HepG2 (cell line): ENCODE data around the gene PKP3. TPM values are rescaled to one million over a fixed set of nuclear protein-coding genes. Genes with fewer than 3 reads are reported as not detected.

Source experiments
- ATAC-seq: fragments of 200-7000 bp; cut with Tn5 transposase; 3 replicates; pipeline ENCODE4 v1.9.1; 2020; ENCODE audit warnings: mild to moderate bottlenecking, moderate library complexity
- BruUV-seq: library from RNA; stranded (reverse); fragments of 400-500 nt; replicated peaks from 2 replicates; lab custom pipeline; 2021; lab: Mats Ljungman, UMichigan
- CTCF ChIA-PET: fragments of 300-600 bp; formaldehyde crosslinking; extraction: SDS; loops from one replicate; lab custom pipeline; 2021; ENCODE audit warnings: low total read pairs, inconsistent platforms, low intra/inter-chr PET ratio; lab: Yijun Ruan, JAX
- POLR2A ChIA-PET: fragments of 350-600 bp; sonication (Branson Sonifier 250); formaldehyde crosslinking; loops from one replicate; lab custom pipeline; 2020; ENCODE audit warnings: antibody characterized with exemption, inconsistent platforms; lab: Yijun Ruan, JAX
- DNase-seq: peaks from one replicate; pipeline ENCODE4 v3.0.0-alpha.2; 2015; ENCODE audit warnings: low spot score
- FAIRE-seq: peaks from 3 replicates; lab custom pipeline; 2011; peaks lifted over from hg19 to GRCh38; lab: Jason Lieb, UNC
- H2AFZ ChIP-seq: one replicate; pipeline ENCODE4 v1.6.1; 2011; ENCODE audit warnings: low read length, inconsistent platforms
- H3K27ac ChIP-seq: fragments of 300-600 bp; 3 replicates; pipeline ENCODE4 v1.8.0; 2011; ENCODE audit warnings: mixed run types, mild to moderate bottlenecking, mixed read lengths, low read length, inconsistent platforms; ENCODE audit not compliant: insufficient read depth; ENCODE audit errors: extremely low read length
- H3K27me3 ChIP-seq, 2 experiments: fragments of 200-600 bp in 1 of 2; 2 replicates in 1 of 2; 3 replicates in 1 of 2; pipeline versions ENCODE4 v1.6.0 to v1.8.0; 2011; ENCODE audit warnings: low read length in 2 of 2, mild to moderate bottlenecking in 2 of 2, moderate library complexity in 2 of 2, inconsistent platforms in 1 of 2; ENCODE audit not compliant: insufficient read depth in 2 of 2, control insufficient read depth in 1 of 2
- H3K36me3 ChIP-seq, 2 experiments: fragments of 200-600 bp in 1 of 2; replicated peaks in 1 of 2; 2 replicates in 1 of 2; 3 replicates in 1 of 2; pipeline versions ENCODE4 v1.5.1 to v1.8.0; 2011; ENCODE audit warnings: low read length in 2 of 2, inconsistent platforms in 1 of 2; ENCODE audit not compliant: insufficient read depth in 2 of 2, control insufficient read depth in 1 of 2
- H3K4me1 ChIP-seq: 2 replicates; pipeline ENCODE4 v1.5.1; 2012; ENCODE audit warnings: low read length, inconsistent platforms; ENCODE audit not compliant: insufficient read depth
- H3K4me2 ChIP-seq: 2 replicates; pipeline ENCODE4 v1.6.0; 2011; ENCODE audit warnings: low read depth, low read length, inconsistent platforms
- H3K4me3 ChIP-seq, 3 experiments: fragments of 200-600 bp in 1 of 3; sonication (generic), shearing (Covaris generic) in 1 of 3; replicated peaks in 1 of 3; 2 replicates each; pipeline ENCODE4 v1.5.1; 2011 to 2016; ENCODE audit warnings: low read length in 3 of 3, inconsistent platforms in 2 of 3, low read depth in 2 of 3, mild to moderate bottlenecking in 2 of 3, control low read depth in 1 of 3, mixed read lengths in 1 of 3; ENCODE audit not compliant: insufficient read depth in 1 of 3
- H3K79me2 ChIP-seq: one replicate; pipeline ENCODE4 v1.6.1; 2011; ENCODE audit warnings: low read length, inconsistent platforms; ENCODE audit not compliant: insufficient read depth
- H3K9ac ChIP-seq: 2 replicates; pipeline ENCODE4 v1.6.0; 2011; ENCODE audit warnings: mild to moderate bottlenecking, low read depth, low read length, inconsistent platforms; ENCODE audit not compliant: insufficient read depth
- H3K9me3 ChIP-seq: 2 replicates; pipeline ENCODE4 v1.5.1; 2012; ENCODE audit warnings: mild to moderate bottlenecking, low read length
- H4K20me1 ChIP-seq: 2 replicates; pipeline ENCODE4 v1.6.0; 2011; ENCODE audit warnings: inconsistent platforms, mild to moderate bottlenecking, low read length, moderate library complexity; ENCODE audit not compliant: insufficient read depth
- CREB1 ChIP-seq, 2 experiments: fragments of 450-650 bp in 1 of 2; IDR thresholded peaks; 2 replicates each; pipeline ENCODE4 v1.6.1; 2016 to 2017; ENCODE audit warnings: control low read depth in 1 of 2, mild to moderate bottlenecking in 1 of 2, missing compliant biosample characterization in 1 of 2, missing genetic modification characterization in 1 of 2
- MBNL3 ChIP-seq: fragments of 250-450 bp; sonication (Bioruptor Pico); conservative IDR thresholded peaks from 2 replicates; pipeline ENCODE4 v1.8.0; 2022; ENCODE audit warnings: mild to moderate bottlenecking, inconsistent platforms
- NR2F2 ChIP-seq: IDR thresholded peaks from 2 replicates; pipeline ENCODE4 v1.6.1; 2012; ENCODE audit warnings: low read depth, inconsistent platforms, borderline replicate concordance
- PLRG1 ChIP-seq: fragments of 450-650 bp; conservative IDR thresholded peaks from 2 replicates; pipeline ENCODE4 v1.6.1; 2016
- POLR2A ChIP-seq, 2 experiments: IDR thresholded peaks; 2 replicates each; pipeline ENCODE4 v1.6.1; 2011; ENCODE audit warnings: low read depth in 2 of 2, low read length in 2 of 2, mild to moderate bottlenecking in 1 of 2, moderate library complexity in 1 of 2; ENCODE audit not compliant: insufficient read depth in 1 of 2
- RORA ChIP-seq: sonication (generic); formaldehyde crosslinking; IDR thresholded peaks from 2 replicates; pipeline ENCODE4 v1.5.0; 2020; ENCODE audit warnings: mild to moderate bottlenecking, missing genetic modification reagents, moderate library complexity
- SIX1 ChIP-seq: sonication (generic); formaldehyde crosslinking; IDR thresholded peaks from 2 replicates; pipeline ENCODE4 v1.4.0; 2020; ENCODE audit warnings: missing genetic modification reagents, borderline replicate concordance
- XRCC5 ChIP-seq: fragments of 200-400 bp; formaldehyde crosslinking; optimal IDR thresholded peaks from 2 replicates; pipeline ENCODE3; 2017; ENCODE audit warnings: mild to moderate bottlenecking, low read length
- ZNF326 ChIP-seq: sonication (generic); formaldehyde crosslinking; IDR thresholded peaks from 2 replicates; pipeline ENCODE4 v1.4.0; 2020; ENCODE audit warnings: missing genetic modification reagents, borderline replicate concordance
- ZNF354B ChIP-seq: sonication (generic); formaldehyde crosslinking; IDR thresholded peaks from 2 replicates; pipeline ENCODE4 v1.8.0; 2022; ENCODE audit warnings: mild to moderate bottlenecking, missing genetic modification reagents
- ZNF644 ChIP-seq: IDR thresholded peaks from 2 replicates; pipeline ENCODE4 v1.6.1; 2016; ENCODE audit warnings: low read depth
- ZNF790 ChIP-seq: sonication (generic); formaldehyde crosslinking; IDR thresholded peaks from 2 replicates; pipeline ENCODE4 v1.8.0; 2022; ENCODE audit warnings: missing genetic modification reagents, mild to moderate bottlenecking, borderline replicate concordance
- WGBS: methylation state at CpG from one replicate; pipeline ENCODE4 v1.1.6; 2017; ENCODE audit warnings: low lambda C conversion rate; 5-methylcytosine and 5-hydroxymethylcytosine counted together
- in situ Hi-C: cut with HindIII; loops from 2 replicates; pipeline ENCODE4 v1.10.0; 2017; ENCODE audit warnings: low pct_unique_long_range_greater_than_20kb; ENCODE audit not compliant: extremely low pct_ligation_motif_present
- intact Hi-C: fragments of 100-400 bp; cut with micrococcal nuclease; formaldehyde crosslinking; loops from one replicate; pipeline ENCODE4 v1.10.0; 2022; ENCODE audit not compliant: unreplicated experiment
- polyA plus RNA-seq, 8 experiments: library from polyadenylated mRNA; depleted of rRNA in 3 of 8; stranded (reverse) in 7 of 8; unstranded in 1 of 8; fragments of >200 nt; fragmentation: Illumina TruSeq in 4 of 8; extraction: Trizol in 4 of 8; gene quantifications; 2 replicates each; pipeline versions ENCODE4 v1.2.1 to v1.2.3, GENCODE V29; 2011 to 2016; ENCODE audit warnings: low read depth in 4 of 8, missing spikeins in 1 of 8, mixed read lengths in 1 of 8; ENCODE audit not compliant: insufficient read depth in 1 of 8
- total RNA-seq, 5 experiments: library from RNA; depleted of rRNA; stranded (reverse); fragments of >200 nt; fragmentation: Illumina TruSeq; extraction: Trizol; gene quantifications; 2 replicates each; pipeline ENCODE4 v1.2.3, GENCODE V29; 2016; ENCODE audit warnings: low read depth in 1 of 5
- TF ChIP-seq, protein P1 (sequence below): sonication (generic); formaldehyde crosslinking; IDR thresholded peaks from 2 replicates; pipeline ENCODE4 v1.4.0; 2020; ENCODE audit warnings: missing genetic modification reagents
- TF ChIP-seq, protein P2 (sequence below): sonication (generic); formaldehyde crosslinking; IDR thresholded peaks from 2 replicates; pipeline ENCODE4 v1.5.0; 2020; ENCODE audit warnings: mild to moderate bottlenecking, low read depth, missing genetic modification reagents, borderline replicate concordance
- TF ChIP-seq, protein P3 (sequence below): sonication (generic); formaldehyde crosslinking; IDR thresholded peaks from 2 replicates; pipeline ENCODE4 v1.9.0; 2021; ENCODE audit warnings: missing genetic modification reagents, borderline replicate concordance
- TF ChIP-seq, protein P4 (sequence below): sonication (generic); formaldehyde crosslinking; IDR thresholded peaks from 2 replicates; pipeline ENCODE4 v1.4.0; 2020; ENCODE audit warnings: missing genetic modification reagents, borderline replicate concordance

Gene PKP3
- total and polyA plus RNA-seq, 2 of the 13 experiments (the other 11 are each of a cell fraction or from before 2014, with no cell fraction given): 18.0 to 28.7 TPM

DNA sequence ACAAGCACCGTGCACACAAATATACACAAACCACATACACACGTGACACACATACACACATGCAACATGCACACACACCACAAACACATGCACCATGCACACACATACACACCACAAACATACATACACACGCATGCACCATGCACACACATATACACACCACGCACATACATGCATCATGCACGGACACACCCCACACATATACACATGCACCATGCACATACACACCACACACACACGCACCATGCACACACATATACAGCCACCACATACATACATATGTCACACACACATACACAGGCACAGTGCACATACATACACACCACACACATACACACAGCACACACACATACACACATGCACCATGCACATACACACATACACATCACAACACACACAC lies 37.4 kb upstream of the PKP3 start (continued):
- TF ChIP-seq MBNL3 (CRISPR knock-in tag) (no peak), XRCC5 (no peak), ZNF644 (no peak), NR2F2 (no peak)

DNA sequence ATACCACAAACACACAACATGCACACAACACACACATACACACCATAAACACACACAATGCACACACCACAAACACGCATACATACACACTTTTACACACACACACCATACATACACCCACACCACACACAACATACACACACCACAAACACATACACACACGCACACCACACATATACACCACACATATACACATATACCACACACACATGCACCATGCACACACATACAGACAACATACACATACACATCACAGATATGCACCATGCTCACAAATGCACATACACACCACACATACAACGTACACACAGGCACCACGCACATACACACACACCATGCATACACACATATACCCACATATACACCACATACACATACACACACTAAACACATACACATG lies 36.4 kb upstream of the PKP3 start:
- no peak for FAIRE-seq
- BruUV-seq: no TSS peak
- Histone ChIP-seq H3K4me3 (no peak overlapping the region), H3K9ac (no peak overlapping the region), H3K4me1 (peaks cover 42% of the 10 kb centered on the region), H3K79me2 (no peaks in the 10 kb centered on the region), H3K36me3 (no peaks in the 10 kb centered on the region), H3K4me2 (no peak overlapping the region), H3K9me3 (peaks cover 9% of the 10 kb centered on the region), H3K27ac (no peak overlapping the region), H4K20me1 (no peaks in the 10 kb centered on the region), H3K27me3 (peaks cover 0 to 3% of the 10 kb centered on the region in 2 experiments; a peak in 1 of 5 replicates), H2AFZ (no peak overlapping the region)
- no peak for DNase-seq
- CTCF ChIA-PET: no interaction called here
- intact Hi-C loops (loop anchor here (5.0 kb wide), 1 partner anchor 50 kb away; the partner anchor contains the start of gene IFITM2), in situ Hi-C loops (no loop called here)
- POLR2A ChIA-PET: no interaction called here
- no peak for ATAC-seq
- 95% methylated on average over 4 of the region's 4 CpGs for WGBS
- TF ChIP-seq, protein P1, sequence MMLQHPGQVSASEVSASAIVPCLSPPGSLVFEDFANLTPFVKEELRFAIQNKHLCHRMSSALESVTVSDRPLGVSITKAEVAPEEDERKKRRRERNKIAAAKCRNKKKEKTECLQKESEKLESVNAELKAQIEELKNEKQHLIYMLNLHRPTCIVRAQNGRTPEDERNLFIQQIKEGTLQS: no peak
- TF ChIP-seq ZNF354B (CRISPR knock-in tag) (no peak), ZNF326 (no peak), CREB1 (IDR thresholded peaks at IDR 0.05) (peak; percentile 12; the same call in 1 of the 2 replicates), CREB1 (CRISPR knock-in tag; IDR thresholded peaks at IDR 0.05) (no peak), PLRG1 (0 out of 2 replicates have a peak, but pooled peaks have one; percentile 38), POLR2A (IDR thresholded peaks at IDR 0.05; ENCODE audit: insufficient read depth in 1 of 2, low read depth in 2 of 2, low read length in 2 of 2) (peak in 1 of 2 experiments; percentile 19; a peak in 1 of 4 replicates), SIX1 (no peak), RORA (CRISPR knock-in tag) (no peak), ZNF790 (CRISPR knock-in tag) (no peak)
- TF ChIP-seq, protein P2, sequence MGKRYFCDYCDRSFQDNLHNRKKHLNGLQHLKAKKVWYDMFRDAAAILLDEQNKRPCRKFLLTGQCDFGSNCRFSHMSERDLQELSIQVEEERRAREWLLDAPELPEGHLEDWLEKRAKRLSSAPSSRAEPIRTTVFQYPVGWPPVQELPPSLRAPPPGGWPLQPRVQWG: no peak
- TF ChIP-seq, protein P3, sequence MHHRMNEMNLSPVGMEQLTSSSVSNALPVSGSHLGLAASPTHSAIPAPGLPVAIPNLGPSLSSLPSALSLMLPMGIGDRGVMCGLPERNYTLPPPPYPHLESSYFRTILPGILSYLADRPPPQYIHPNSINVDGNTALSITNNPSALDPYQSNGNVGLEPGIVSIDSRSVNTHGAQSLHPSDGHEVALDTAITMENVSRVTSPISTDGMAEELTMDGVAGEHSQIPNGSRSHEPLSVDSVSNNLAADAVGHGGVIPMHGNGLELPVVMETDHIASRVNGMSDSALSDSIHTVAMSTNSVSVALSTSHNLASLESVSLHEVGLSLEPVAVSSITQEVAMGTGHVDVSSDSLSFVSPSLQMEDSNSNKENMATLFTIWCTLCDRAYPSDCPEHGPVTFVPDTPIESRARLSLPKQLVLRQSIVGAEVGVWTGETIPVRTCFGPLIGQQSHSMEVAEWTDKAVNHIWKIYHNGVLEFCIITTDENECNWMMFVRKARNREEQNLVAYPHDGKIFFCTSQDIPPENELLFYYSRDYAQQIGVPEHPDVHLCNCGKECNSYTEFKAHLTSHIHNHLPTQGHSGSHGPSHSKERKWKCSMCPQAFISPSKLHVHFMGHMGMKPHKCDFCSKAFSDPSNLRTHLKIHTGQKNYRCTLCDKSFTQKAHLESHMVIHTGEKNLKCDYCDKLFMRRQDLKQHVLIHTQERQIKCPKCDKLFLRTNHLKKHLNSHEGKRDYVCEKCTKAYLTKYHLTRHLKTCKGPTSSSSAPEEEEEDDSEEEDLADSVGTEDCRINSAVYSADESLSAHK (CRISPR knock-in tag): no peak
- TF ChIP-seq, protein P4, sequence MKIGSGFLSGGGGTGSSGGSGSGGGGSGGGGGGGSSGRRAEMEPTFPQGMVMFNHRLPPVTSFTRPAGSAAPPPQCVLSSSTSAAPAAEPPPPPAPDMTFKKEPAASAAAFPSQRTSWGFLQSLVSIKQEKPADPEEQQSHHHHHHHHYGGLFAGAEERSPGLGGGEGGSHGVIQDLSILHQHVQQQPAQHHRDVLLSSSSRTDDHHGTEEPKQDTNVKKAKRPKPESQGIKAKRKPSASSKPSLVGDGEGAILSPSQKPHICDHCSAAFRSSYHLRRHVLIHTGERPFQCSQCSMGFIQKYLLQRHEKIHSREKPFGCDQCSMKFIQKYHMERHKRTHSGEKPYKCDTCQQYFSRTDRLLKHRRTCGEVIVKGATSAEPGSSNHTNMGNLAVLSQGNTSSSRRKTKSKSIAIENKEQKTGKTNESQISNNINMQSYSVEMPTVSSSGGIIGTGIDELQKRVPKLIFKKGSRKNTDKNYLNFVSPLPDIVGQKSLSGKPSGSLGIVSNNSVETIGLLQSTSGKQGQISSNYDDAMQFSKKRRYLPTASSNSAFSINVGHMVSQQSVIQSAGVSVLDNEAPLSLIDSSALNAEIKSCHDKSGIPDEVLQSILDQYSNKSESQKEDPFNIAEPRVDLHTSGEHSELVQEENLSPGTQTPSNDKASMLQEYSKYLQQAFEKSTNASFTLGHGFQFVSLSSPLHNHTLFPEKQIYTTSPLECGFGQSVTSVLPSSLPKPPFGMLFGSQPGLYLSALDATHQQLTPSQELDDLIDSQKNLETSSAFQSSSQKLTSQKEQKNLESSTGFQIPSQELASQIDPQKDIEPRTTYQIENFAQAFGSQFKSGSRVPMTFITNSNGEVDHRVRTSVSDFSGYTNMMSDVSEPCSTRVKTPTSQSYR: no peak
